OCI-LY7 (cell line): Measurements from ENCODE around the gene NES.

ENCODE experiments used
- CTCF ChIP-seq: fragments of 200-600 bp; sonication (generic); conservative IDR thresholded peaks from 2 replicates; pipeline ENCODE4 v1.5.1; 2014; ENCODE audit warnings: mild to moderate bottlenecking, antibody characterized with exemption, low read length, moderate library complexity, mixed read lengths
- EZH2phosphoT487 ChIP-seq: fragments of 200-600 bp; sonication (generic); IDR thresholded peaks from 2 replicates; pipeline ENCODE4 v1.6.1; 2018; ENCODE audit warnings: low read depth, borderline replicate concordance, mild to moderate bottlenecking, mixed run types, antibody characterized with exemption, low read length, moderate library complexity, mixed read lengths

GRCh38 chr1:156658496-156658895 is 18.7 kb downstream of the NES start:
- no peak for TF ChIP-seq CTCF
- no peak for TF ChIP-seq EZH2phosphoT487
